HEK293T (cell line): ENCODE measurements around the gene MROH2A.
"Not testable (repeated sequence)": the region's sequence is repeated elsewhere in the genome, so short reads cannot be mapped to it uniquely, and the experiment has no call there.

ENCODE experiments used
- CTCF ChIA-PET: fragments of 350-600 bp; formaldehyde crosslinking; extraction: SDS; loops from one replicate; lab custom pipeline; 2021; ENCODE audit warnings: antibody characterized with exemption, inconsistent platforms; lab: Yijun Ruan, JAX
- POLR2A ChIA-PET: fragments of 350-600 bp; formaldehyde crosslinking; extraction: SDS; loops from one replicate; lab custom pipeline; 2020; ENCODE audit warnings: antibody characterized with exemption, inconsistent platforms; lab: Yijun Ruan, JAX
- DNase-seq: peaks from one replicate; pipeline ENCODE4 v3.0.0; 2012; ENCODE audit warnings: mixed read lengths; ENCODE audit errors: extremely low spot score
- ARNT ChIP-seq: fragments of 450-650 bp; IDR thresholded peaks from 2 replicates; pipeline ENCODE4 v1.6.1; 2017; ENCODE audit warnings: mild to moderate bottlenecking
- BHLHE40 ChIP-seq: fragments of 450-650 bp; IDR thresholded peaks from 2 replicates; pipeline ENCODE4 v1.6.1; 2016; ENCODE audit warnings: mild to moderate bottlenecking, moderate library complexity, borderline replicate concordance
- CTBP1 ChIP-seq: fragments of 450-650 bp; IDR thresholded peaks from 2 replicates; pipeline ENCODE4 v1.6.1; 2016; ENCODE audit warnings: borderline replicate concordance
- ELF4 ChIP-seq: fragments of 450-650 bp; IDR thresholded peaks from 2 replicates; pipeline ENCODE4 v1.6.1; 2017; ENCODE audit warnings: antibody characterized with exemption
- FOXA1 ChIP-seq: fragments of 450-650 bp; IDR thresholded peaks from 2 replicates; pipeline ENCODE4 v1.6.1; 2016; ENCODE audit warnings: mild to moderate bottlenecking
- FOXK2 ChIP-seq: fragments of 450-650 bp; IDR thresholded peaks from 2 replicates; pipeline ENCODE4 v1.6.1; 2016; ENCODE audit warnings: mild to moderate bottlenecking
- FOXM1 ChIP-seq: fragments of 450-650 bp; IDR thresholded peaks from 2 replicates; pipeline ENCODE4 v1.6.1; 2017; ENCODE audit warnings: mild to moderate bottlenecking, borderline replicate concordance
- HDGF ChIP-seq: fragments of 450-650 bp; IDR thresholded peaks from 2 replicates; pipeline ENCODE4 v1.6.1; 2017; ENCODE audit warnings: antibody characterized with exemption, borderline replicate concordance
- L3MBTL2 ChIP-seq: fragments of 450-650 bp; conservative IDR thresholded peaks from 2 replicates; pipeline ENCODE4 v1.6.1; 2016; ENCODE audit warnings: mild to moderate bottlenecking
- LEF1 ChIP-seq: fragments of 450-650 bp; IDR thresholded peaks from 2 replicates; pipeline ENCODE4 v1.6.1; 2017; ENCODE audit warnings: mild to moderate bottlenecking, borderline replicate concordance
- NFRKB ChIP-seq: fragments of 450-650 bp; IDR thresholded peaks from 2 replicates; pipeline ENCODE4 v1.6.1; 2016; ENCODE audit warnings: mild to moderate bottlenecking, moderate library complexity
- SP1 ChIP-seq: fragments of 450-650 bp; IDR thresholded peaks from 2 replicates; pipeline ENCODE4 v1.6.1; 2017
- SUZ12 ChIP-seq: fragments of 450-650 bp; IDR thresholded peaks from 2 replicates; pipeline ENCODE4 v1.6.1; 2016; ENCODE audit warnings: mild to moderate bottlenecking
- TARDBP ChIP-seq: fragments of 450-650 bp; IDR thresholded peaks from 2 replicates; pipeline ENCODE4 v1.6.1; 2016
- ZNF384 ChIP-seq: fragments of 450-650 bp; IDR thresholded peaks from 2 replicates; pipeline ENCODE4 v1.6.1; 2016
- TF ChIP-seq, protein P1 (sequence below): fragments of 450-650 bp; IDR thresholded peaks from 2 replicates; pipeline ENCODE4 v1.6.1; 2016

Gene MROH2A

DNA sequence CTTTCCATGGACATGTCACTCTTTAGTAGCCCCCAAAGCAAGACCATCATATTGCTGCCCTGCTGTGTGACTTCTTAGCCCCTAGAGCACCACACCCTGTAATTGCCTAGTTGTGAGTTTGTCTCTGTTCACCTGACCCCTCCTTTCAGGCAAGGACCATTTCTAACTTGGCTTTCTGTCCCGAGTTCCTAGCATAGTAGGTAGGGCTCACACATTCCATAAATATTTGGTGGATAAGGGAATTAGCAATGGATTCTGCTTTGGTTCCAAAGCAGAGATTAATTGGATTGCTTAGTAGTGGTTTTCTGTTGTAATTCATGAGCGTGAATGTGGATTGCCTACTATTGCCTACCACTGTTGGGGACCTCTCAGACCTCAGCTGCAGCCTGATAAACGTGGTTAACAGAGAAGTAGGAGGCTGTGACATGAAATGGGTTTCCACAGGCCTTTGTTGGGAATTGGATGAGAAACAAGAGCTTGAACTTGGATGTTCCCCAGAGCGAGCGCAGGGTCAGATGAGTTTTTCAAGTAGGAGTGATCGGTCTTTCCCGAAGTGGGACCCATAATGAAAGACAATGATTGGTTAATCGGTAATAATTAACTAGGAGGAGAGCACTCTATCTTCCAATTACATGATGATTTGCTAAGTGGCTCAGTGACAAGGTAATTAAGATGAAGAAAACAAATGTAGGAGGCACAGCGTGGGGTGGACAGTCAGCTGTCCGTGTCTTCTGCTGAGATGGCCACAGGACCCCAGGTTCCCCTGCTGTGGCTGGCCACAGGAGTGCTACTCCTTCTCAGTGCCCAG is 31.5 kb upstream of the MROH2A start:
- ChIA-PET POLR2A (no interaction called here), CTCF (no interaction called here)
- TF ChIP-seq CTBP1, result no peak
- TF ChIP-seq, protein P1, sequence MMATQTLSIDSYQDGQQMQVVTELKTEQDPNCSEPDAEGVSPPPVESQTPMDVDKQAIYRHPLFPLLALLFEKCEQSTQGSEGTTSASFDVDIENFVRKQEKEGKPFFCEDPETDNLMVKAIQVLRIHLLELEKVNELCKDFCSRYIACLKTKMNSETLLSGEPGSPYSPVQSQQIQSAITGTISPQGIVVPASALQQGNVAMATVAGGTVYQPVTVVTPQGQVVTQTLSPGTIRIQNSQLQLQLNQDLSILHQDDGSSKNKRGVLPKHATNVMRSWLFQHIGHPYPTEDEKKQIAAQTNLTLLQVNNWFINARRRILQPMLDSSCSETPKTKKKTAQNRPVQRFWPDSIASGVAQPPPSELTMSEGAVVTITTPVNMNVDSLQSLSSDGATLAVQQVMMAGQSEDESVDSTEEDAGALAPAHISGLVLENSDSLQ, result no peak
- no peak for TF ChIP-seq NFRKB
- TF ChIP-seq FOXA1, result no peak
- TF ChIP-seq ARNT, result no peak
- no peak for TF ChIP-seq FOXM1
- TF ChIP-seq FOXK2, result no peak
- no peak for TF ChIP-seq TARDBP
- TF ChIP-seq SP1, result no peak
- TF ChIP-seq L3MBTL2, result no peak
- TF ChIP-seq BHLHE40, result no peak
- no peak for TF ChIP-seq SUZ12
- TF ChIP-seq LEF1, result no peak
- no peak for TF ChIP-seq ELF4
- no peak for TF ChIP-seq HDGF
- DNase-seq, result no peak

DNA sequence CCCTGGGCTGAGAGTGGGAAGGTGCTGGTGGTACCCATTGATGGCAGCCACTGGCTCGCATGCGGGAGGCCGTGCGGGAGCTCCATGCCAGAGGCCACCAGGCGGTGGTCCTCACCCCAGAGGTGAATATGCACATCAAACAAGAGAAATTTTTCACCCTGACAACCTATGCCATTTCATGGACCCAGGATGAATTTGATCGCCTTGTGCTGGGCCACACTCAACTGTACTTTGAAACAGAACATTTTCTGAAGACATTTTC is 30.9 kb upstream of the MROH2A start:
- no peak for TF ChIP-seq NFRKB
- no peak for TF ChIP-seq TARDBP
- TF ChIP-seq CTBP1, result no peak
- TF ChIP-seq LEF1, result no peak
- no peak for TF ChIP-seq BHLHE40
- TF ChIP-seq HDGF, result no peak
- TF ChIP-seq SUZ12, result no peak
- no peak for TF ChIP-seq FOXK2
- TF ChIP-seq FOXM1, result no peak
- no peak for TF ChIP-seq SP1
- TF ChIP-seq ZNF384, result no peak
- TF ChIP-seq FOXA1, result no peak
- TF ChIP-seq, protein P1, result no peak
- no peak for TF ChIP-seq L3MBTL2
- TF ChIP-seq ARNT, result no peak
- no peak for DNase-seq
- POLR2A ChIA-PET, result no interaction called here
- CTCF ChIA-PET, result no interaction called here

GRCh38 chr2:233750689-233751088 is 27.4 kb upstream of the MROH2A start:
- POLR2A ChIA-PET, CTCF ChIA-PET: not testable (repeated sequence)

GRCh38 chr2:233751212-233752009 is 26.7 kb upstream of the MROH2A start:
- POLR2A ChIA-PET, CTCF ChIA-PET, DNase-seq: not testable (repeated sequence)

More at GRCh38 chr2:233750689-233751088, 27.4 kb upstream of the MROH2A start:
- DNase-seq, result not testable (repeated sequence)

GRCh38 chr2:233754872-233755611 is 23.1 kb upstream of the MROH2A start:
- DNase-seq, result no peak
- TF ChIP-seq L3MBTL2 (no peak), FOXA1 (no peak), LEF1 (no peak), ARNT (no peak), CTBP1 (no peak)
- ChIA-PET POLR2A (no interaction called here), CTCF (no interaction called here)

DNA sequence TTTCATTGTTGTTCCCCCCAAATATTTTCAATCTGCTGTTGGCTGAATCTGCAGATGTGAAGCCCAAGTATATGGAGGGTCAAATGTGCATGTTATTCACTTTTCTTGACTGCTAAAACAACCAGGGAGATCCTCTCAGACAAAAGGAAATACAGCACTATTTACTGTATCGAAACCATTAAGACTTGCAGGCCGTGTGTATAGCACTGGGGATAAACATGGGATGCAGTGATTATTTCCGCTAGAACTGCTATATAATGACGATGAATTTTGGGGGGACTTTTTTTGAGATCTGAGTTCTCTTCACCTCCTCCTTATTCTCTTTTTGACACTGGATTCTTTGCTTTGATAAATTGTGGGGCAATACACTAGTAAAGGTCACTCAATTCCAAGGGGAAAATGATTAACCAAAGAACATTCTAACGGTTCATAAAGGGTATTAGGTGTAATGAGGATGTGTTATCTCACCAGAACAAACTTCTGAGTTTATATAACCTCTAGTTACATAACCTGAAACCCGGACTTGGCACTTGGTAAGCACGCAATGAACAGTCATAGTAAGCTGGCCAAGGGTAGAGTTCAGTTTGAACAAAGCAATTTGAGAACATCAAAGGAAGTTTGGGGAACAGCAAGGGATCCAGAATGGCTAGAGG is 21.6 kb upstream of the MROH2A start:
- DNase-seq, result no peak
- POLR2A ChIA-PET, result no interaction called here
- no peak for TF ChIP-seq CTBP1
- no peak for TF ChIP-seq HDGF
- TF ChIP-seq FOXK2, result no peak
- no peak for TF ChIP-seq ZNF384
- no peak for TF ChIP-seq SP1
- no peak for TF ChIP-seq L3MBTL2
- no peak for TF ChIP-seq FOXM1
- TF ChIP-seq ARNT, result no peak
- no peak for TF ChIP-seq ELF4
- no peak for TF ChIP-seq NFRKB
- CTCF ChIA-PET, result no interaction called here

DNA sequence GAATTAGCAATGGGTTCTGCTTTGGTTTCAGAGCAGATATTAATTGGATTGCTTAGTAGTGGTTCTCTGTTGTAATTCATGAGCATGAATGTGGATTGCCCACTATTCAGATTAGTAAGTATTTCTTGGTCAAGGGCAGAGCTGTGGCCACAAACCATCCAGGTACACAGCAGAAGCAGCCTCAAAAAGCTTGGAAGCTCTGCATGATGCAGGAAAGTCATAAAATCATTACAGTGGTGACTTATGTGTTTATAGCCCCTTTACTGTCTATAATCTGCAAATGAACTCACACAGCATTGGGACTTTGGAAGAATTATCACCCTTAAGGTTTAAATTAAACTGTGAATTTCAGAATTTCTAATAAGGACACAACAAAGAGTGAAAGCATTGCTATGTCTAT is 20.0 kb upstream of the MROH2A start:
- CTCF ChIA-PET, result no interaction called here
- POLR2A ChIA-PET, result no interaction called here
- TF ChIP-seq FOXM1 (no peak), ARNT (no peak), TARDBP (no peak), NFRKB (no peak), SP1 (no peak), FOXA1 (no peak), ZNF384 (no peak), SUZ12 (no peak), HDGF (no peak), L3MBTL2 (no peak), CTBP1 (no peak), ELF4 (no peak), BHLHE40 (no peak)
- TF ChIP-seq, protein P1, result no peak
- no peak for DNase-seq
